Left lobe of liver (tissue), 2 donors: ENCODE measurements around the gene CDKAL1. TPM values are rescaled to one million over a fixed set of nuclear protein-coding genes. Genes with fewer than 3 reads are reported as not detected.
A peak's percentile ranks its signal among the peaks of the same experiment; 100 is the strongest.
"Not testable (repeated sequence)": the region's sequence is repeated elsewhere in the genome, so short reads cannot be mapped to it uniquely, and the experiment has no call there.

Source experiments
- ATAC-seq: fragments of 200-7000 bp; cut with Tn5 transposase; one replicate; pipeline ENCODE4 v1.9.1; 2020; ENCODE audit warnings: mild to moderate bottlenecking, moderate library complexity
- DNase-seq: peaks from one replicate; pipeline ENCODE4 v3.0.0-alpha.2; 2020; ENCODE audit warnings: low spot score
- total RNA-seq: library from RNA; stranded (reverse); gene quantifications from one replicate; pipeline ENCODE4 v1.2.1, GENCODE V29; 2021
- donor health status: DM: no; HTN: no; CAD: no; lungs with moderate emphysema.
- donor health status: DM: no; HTN: yes; CAD: no.

The CDKAL1 gene
- total RNA-seq, 1 donor from 2014 or later = 5.1 TPM

GRCh38 chr6:20732362-20732761, 198.1 kb downstream of the CDKAL1 start:
- not testable (repeated sequence) for ATAC-seq, DNase-seq

GRCh38 chr6:20732896-20733295, 198.6 kb downstream of the CDKAL1 start:
- ATAC-seq (no peak), DNase-seq (no peak)

- no peak for DNase-seq
- ATAC-seq = no peak
Measured at GRCh38 chr6:20737912-20738311, 203.7 kb downstream of the CDKAL1 start.

- ATAC-seq (no peak), DNase-seq (no peak)
Measured at GRCh38 chr6:20740088-20740487, 205.8 kb downstream of the CDKAL1 start.

GRCh38 chr6:20740727-20741126, 206.5 kb downstream of the CDKAL1 start:
- DNase-seq (no peak), ATAC-seq (no peak)

GRCh38 chr6:20741490-20741889, 207.2 kb downstream of the CDKAL1 start:
- ATAC-seq = no peak
- DNase-seq = no peak

- no peak for ATAC-seq
- DNase-seq = no peak
Measured at GRCh38 chr6:20744911-20745557, 210.8 kb downstream of the CDKAL1 start.

- DNase-seq = no peak
- ATAC-seq = no peak
Measured at GRCh38 chr6:20746024-20746423, 211.8 kb downstream of the CDKAL1 start.

- DNase-seq = no peak
- no peak for ATAC-seq
Measured at GRCh38 chr6:20746805-20747558, 212.7 kb downstream of the CDKAL1 start.

- DNase-seq (no peak), ATAC-seq (no peak)
Measured at GRCh38 chr6:20747991-20748390, 213.7 kb downstream of the CDKAL1 start.

- DNase-seq (no peak), ATAC-seq (no peak)
Measured at GRCh38 chr6:20751293-20751935, 217.2 kb downstream of the CDKAL1 start.

- ATAC-seq (no peak), DNase-seq (no peak)
Measured at GRCh38 chr6:20755631-20756030, 221.4 kb downstream of the CDKAL1 start.

GRCh38 chr6:20756584-20757147, 222.4 kb downstream of the CDKAL1 start:
- ATAC-seq, DNase-seq: not testable (repeated sequence)

- DNase-seq (no peak), ATAC-seq (no peak)
Measured at GRCh38 chr6:20757761-20758160, 223.5 kb downstream of the CDKAL1 start.

- ATAC-seq (no peak), DNase-seq (no peak)
Measured at GRCh38 chr6:20763296-20763695, 229.0 kb downstream of the CDKAL1 start.

GRCh38 chr6:20769631-20770030, 235.4 kb downstream of the CDKAL1 start:
- DNase-seq = no peak
- ATAC-seq = no peak

GRCh38 chr6:20770773-20771172, 236.5 kb downstream of the CDKAL1 start:
- no peak for DNase-seq
- no peak for ATAC-seq

GRCh38 chr6:20771409-20771808, 237.2 kb downstream of the CDKAL1 start:
- DNase-seq (no peak), ATAC-seq (no peak)

- ATAC-seq (peak; percentile 98), DNase-seq (peak; percentile 68)
Measured at GRCh38 chr6:20773822-20774221, 239.6 kb downstream of the CDKAL1 start.

- DNase-seq (no peak), ATAC-seq (no peak)
Measured at GRCh38 chr6:20775981-20776380, 241.7 kb downstream of the CDKAL1 start.

- ATAC-seq = no peak
- no peak for DNase-seq
Measured at GRCh38 chr6:20777801-20778200, 243.5 kb downstream of the CDKAL1 start.

- DNase-seq (no peak), ATAC-seq (no peak)
Measured at GRCh38 chr6:20778459-20778858, 244.2 kb downstream of the CDKAL1 start.
